ENCODE data around the gene LRCOL1. TPM values are rescaled to one million over a fixed set of nuclear protein-coding genes. Genes with fewer than 3 reads are reported as not detected.

LRCOL1 gene
- total and polyA plus RNA-seq, 2 of the 8 experiments (the other 6 are each of a cell fraction or from before 2014, with no cell fraction given), result not detected

DNA sequence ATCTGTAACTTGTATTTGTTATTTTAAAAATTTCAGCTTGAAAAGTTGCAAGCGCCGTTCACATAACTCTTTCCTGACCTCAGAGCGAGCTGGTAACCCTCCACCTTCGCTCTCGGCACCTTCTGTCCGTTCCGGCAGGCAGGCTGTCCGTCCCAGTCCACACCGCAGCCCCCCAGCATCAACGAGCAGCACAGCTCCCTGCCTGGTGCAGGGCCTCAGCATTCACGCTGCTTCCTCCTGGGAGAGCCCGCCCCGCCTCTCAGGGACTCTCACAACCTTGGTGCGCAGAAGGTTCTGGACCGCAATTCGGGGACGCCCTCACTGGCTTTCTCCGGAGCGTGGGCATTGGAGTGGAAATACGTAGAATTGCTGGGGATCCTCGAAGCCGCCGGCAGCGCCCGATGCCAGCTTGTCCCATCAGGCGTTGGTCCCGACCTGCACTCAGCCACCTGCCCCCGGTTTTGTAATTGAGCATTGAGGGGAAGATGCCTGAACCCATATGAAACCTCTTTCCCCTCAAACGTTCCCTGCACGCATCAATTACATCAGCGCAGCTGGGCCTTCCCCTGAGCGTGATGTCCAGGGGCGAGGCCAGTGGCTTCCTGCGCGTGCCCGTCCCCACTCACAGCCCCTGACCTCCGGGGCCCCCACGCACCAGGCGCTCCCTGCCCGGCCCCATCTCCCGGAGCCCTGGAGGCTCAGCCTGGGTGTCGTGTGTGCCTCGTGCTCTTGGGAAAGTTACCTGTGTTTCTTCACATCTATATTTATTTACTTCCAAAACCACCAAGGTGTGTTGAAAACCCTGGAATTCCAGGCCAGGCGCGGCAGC, 19.1 kb downstream of the LRCOL1 start:
- 91% methylated on average over 42 of the region's 45 CpGs; no CpG with 5 or more reads in 1 of the 2 experiments for WGBS, 2 experiments (ENCODE audit: extremely low coverage in 1 of 2, insufficient coverage in 1 of 2, insufficient read length in 1 of 2, insufficient replicate concordance in 2 of 2, low coverage in 1 of 2, low lambda C conversion rate in 2 of 2, missing lambda C conversion rate in 1 of 2)
- H3K23me2 ChIP-seq (ENCODE audit: low read depth, low read length), result no peaks in the 10 kb centered on the region
- CTCF ChIA-PET (ENCODE audit: partially characterized antibody), result interaction anchor here (0.7 to 1.5 kb wide), 6 partner anchors 8 to 218 kb away, joined by 3 to 6 read pairs (median 4); no protein-coding TSS in a partner anchor

More for the DNA sequence above, 19.1 kb downstream of the LRCOL1 start:
- no peaks in the 10 kb centered on the region for H3K36me3 ChIP-seq (ENCODE audit: control insufficient read depth in 2 of 4, insufficient read depth in 4 of 4, low read length in 3 of 4)
- no peak overlapping the region for H3K4me3 ChIP-seq (ENCODE audit: extremely low read depth in 1 of 4, insufficient read depth in 2 of 4, low read depth in 3 of 4, low read length in 4 of 4)
- no peak overlapping the region for H2BK120ac ChIP-seq (replicated peaks; ENCODE audit: low read depth, low read length)
- no peak overlapping the region for H2BK12ac ChIP-seq (ENCODE audit: low read depth, low read length)
- no peak overlapping the region for H3K18ac ChIP-seq (ENCODE audit: extremely low read depth, low read length)
- no peak for FAIRE-seq
- TF ChIP-seq SP4 (IDR thresholded peaks at IDR 0.05; ENCODE audit: low read length) (no peak), BCL11A (IDR thresholded peaks at IDR 0.05; ENCODE audit: low read depth in 2 of 2, low read length in 2 of 2) (no peak), SIX5 (IDR thresholded peaks at IDR 0.05; ENCODE audit: low read depth, low read length) (no peak)
- no peak overlapping the region for H3K9ac ChIP-seq (replicated peaks in 1 of 4; ENCODE audit: extremely low read depth in 1 of 4, low read depth in 3 of 4, low read length in 3 of 4)
- H3K27ac ChIP-seq (ENCODE audit: low read depth, low read length), result no peak overlapping the region
- POLR2A ChIA-PET (ENCODE audit: partially characterized antibody), result interaction anchor here (0.5 to 2.4 kb wide), 3 partner anchors 9 to 203 kb away, joined by 4 to 18 read pairs (median 4); partner anchors contain the start of gene P2RX2
- no peak overlapping the region for H3K23ac ChIP-seq (ENCODE audit: insufficient read length)
- peaks cover 42 to 83% (median 79%) of the 10 kb centered on the region in 4 experiments for H3K27me3 ChIP-seq (replicated peaks in 1 of 4; ENCODE audit: control insufficient read depth in 3 of 4, extremely low read depth in 1 of 4, insufficient read depth in 3 of 4, low read length in 3 of 4)
- peaks cover 0 to 5% of the 10 kb centered on the region in 2 experiments for H4K20me1 ChIP-seq (replicated peaks in 1 of 2; ENCODE audit: control insufficient read depth in 1 of 2, insufficient read depth in 2 of 2, low read length in 2 of 2)
- no peak overlapping the region for H2BK5ac ChIP-seq (ENCODE audit: low read depth, low read length)
- H2AFZ ChIP-seq (ENCODE audit: low read length), result no peak overlapping the region
- no peak for DNase-seq (ENCODE audit: low read depth in 1 of 2, low spot score in 2 of 2)
- H3K79me2 ChIP-seq (ENCODE audit: control insufficient read depth in 1 of 2, insufficient read depth in 2 of 2, low read length in 2 of 2), result no peaks in the 10 kb centered on the region
- no peak overlapping the region for H4K5ac ChIP-seq (ENCODE audit: insufficient read length, low read depth, low read length)
- H3K4ac ChIP-seq (replicated peaks; ENCODE audit: insufficient read length, low read depth, low read length), result no peak overlapping the region
- peaks cover 0 to 12% of the 10 kb centered on the region in 2 experiments; a peak in 1 of 4 replicates for H3K9me3 ChIP-seq (ENCODE audit: insufficient read depth in 2 of 2, low read depth in 1 of 2, low read length in 1 of 2)
- no peak overlapping the region for H3K4me2 ChIP-seq (ENCODE audit: insufficient read depth in 1 of 2, low read depth in 2 of 2, low read length in 2 of 2)
- no peak overlapping the region for H3K56ac ChIP-seq (replicated peaks; ENCODE audit: insufficient read length, low read depth, low read length)
- peak overlapping the region; percentile 14; the same call in 1 of the 2 replicates for H4K8ac ChIP-seq (ENCODE audit: extremely low read depth, insufficient read depth, low read length)
- no peaks in the 10 kb centered on the region for H3K4me1 ChIP-seq (replicated peaks in 1 of 4; ENCODE audit: control insufficient read depth in 3 of 4, insufficient read depth in 4 of 4, low read length in 3 of 4)
- no peaks in the 10 kb centered on the region for H3K79me1 ChIP-seq (ENCODE audit: low read depth, low read length)
- no peak overlapping the region for H2AK5ac ChIP-seq (ENCODE audit: low read depth, low read length)
- H2BK20ac ChIP-seq (ENCODE audit: low read length), result no peak overlapping the region
- H2BK15ac ChIP-seq (ENCODE audit: low read length), result no peak overlapping the region
- no peak overlapping the region for H4K91ac ChIP-seq (replicated peaks; ENCODE audit: insufficient read length, low read length)
- H3K14ac ChIP-seq (ENCODE audit: insufficient read length), result no peak overlapping the region

All from H1 (cell line).